IPS-NIHi7 (cell line): ENCODE measurements around the gene TAF1C.

ENCODE experiments used
- DNase-seq: peaks from one replicate; pipeline ENCODE4 v3.0.0; 2012; ENCODE audit warnings: mixed read lengths; ENCODE audit errors: extremely low spot score

The TAF1C gene

DNA sequence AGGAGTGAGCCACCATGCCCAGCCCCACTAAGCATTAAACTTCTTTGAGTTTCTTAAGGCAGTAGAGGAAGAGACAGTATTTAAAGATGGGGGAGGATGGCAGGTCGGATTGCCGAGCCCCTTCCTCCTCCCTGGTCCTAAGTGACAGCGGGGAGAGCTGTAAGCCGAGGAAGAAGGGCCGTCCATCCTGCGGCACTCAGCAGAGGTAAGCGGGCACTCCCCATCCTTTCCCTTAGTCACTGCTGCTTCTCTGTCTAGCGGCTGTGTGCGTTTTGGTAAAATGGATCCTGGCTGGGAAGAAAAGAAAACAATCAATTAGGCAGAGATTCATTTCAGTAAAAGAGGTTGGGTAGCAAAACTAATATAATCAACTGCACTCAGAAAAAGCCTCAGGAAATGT, 27.9 kb downstream of the TAF1C start:
- no peak for DNase-seq

DNA sequence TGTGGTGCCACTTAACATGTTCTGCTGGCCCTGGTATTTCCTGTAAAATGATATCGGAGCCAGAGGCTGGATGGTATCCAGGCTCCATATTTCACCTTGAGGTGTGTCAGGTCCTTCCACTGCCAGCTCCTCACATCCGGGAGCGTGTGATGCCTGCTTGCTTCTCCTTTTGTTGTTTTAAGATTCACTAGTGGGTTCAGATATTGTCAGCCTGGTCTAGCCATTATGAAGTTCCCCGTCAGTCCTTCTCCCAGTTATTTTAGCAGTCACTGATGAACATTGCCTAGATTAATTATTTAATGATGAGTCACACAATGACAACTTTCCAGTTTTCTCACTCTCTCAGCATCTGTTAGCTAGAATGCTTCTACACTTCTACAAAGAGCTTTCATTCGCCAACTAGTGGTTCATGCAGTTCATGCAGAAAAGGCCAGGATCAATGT, 30.5 kb downstream of the TAF1C start:
- DNase-seq, result no peak

DNA sequence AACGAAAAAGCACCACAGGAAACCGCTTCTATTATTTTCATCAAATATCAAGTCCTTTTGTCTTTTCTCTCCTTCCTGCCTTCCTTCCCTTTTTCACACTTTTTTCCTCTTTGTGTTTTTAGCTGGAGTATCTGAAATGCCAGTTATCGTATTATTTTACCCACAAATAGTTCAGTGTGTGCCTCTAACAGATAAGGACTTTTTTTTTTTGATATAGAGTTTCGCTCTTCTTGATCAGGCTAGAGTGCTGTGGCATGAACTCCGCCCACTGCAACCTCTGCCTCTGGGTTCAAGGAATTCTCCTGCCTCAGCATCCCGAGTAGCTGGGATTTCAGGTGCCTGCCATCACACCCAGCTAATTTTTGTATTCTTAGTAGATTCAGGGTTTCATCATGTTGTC, 31.1 kb downstream of the TAF1C start:
- DNase-seq, result no peak

DNA sequence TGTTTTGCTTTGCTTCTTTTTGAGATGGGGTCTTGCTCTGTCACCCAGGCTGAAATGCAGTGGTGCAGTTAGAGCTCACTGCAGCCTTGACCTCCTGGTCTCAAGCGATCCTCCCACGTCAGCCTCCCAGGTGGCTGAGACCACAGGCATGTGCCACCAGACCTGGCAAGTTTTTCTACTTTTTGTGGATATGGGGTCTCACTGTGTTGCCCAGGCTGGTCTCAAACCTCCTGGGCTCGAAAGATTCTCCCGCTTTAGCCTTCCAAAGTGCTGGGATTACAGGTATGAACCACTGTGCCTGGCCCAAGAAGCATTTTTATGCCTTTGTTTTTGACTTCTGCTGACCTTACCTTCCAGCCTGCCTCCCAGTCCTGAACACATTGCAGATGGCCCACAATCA, 31.6 kb downstream of the TAF1C start:
- no peak for DNase-seq

DNA sequence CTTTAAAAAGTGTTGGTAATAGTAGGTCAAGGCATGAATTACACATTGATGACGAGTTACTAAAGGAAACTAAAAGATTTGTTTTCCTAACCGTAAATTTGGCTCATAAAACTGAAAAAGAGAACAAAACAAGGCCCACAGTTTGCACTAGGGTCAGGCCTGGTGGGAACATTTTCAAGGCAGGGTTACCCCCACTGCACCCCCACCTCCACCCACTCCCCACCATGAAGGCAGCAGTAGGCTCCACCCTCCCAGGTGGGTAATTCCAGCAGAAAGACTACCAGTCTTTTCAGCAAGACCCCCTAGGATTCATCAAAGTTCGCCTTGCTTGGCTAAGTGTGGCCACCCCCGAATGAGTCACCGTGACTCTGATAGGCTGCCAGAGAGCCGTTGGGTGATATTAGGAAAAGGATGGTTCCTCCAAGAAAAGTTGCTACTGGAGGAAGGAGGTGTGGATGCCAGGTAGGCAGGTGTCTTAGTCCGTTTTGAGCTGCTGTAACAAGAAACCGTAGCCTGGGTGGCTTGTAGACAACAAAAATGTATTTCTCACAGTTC, 33.1 kb downstream of the TAF1C start:
- DNase-seq, result no peak

DNA sequence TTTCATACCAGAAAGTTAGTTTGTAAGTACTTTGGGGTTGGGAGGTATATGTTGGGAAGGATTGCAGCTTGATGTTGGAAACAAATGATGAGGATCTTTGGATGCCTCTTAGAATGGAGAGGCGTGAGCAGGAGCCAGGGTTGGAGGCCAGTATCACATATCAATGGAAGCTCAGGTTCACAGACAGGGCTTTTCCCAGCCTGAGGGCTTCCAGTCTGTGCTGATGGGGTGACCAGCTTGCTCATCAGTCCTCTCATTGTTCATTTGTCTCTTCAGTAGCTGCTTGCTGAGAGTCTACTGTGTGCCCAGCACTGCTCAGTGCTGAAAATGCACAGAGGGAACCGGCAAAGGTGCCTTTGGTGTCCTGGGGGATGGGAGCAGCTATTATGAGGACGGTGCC, 35.9 kb downstream of the TAF1C start:
- no peak for DNase-seq

DNA sequence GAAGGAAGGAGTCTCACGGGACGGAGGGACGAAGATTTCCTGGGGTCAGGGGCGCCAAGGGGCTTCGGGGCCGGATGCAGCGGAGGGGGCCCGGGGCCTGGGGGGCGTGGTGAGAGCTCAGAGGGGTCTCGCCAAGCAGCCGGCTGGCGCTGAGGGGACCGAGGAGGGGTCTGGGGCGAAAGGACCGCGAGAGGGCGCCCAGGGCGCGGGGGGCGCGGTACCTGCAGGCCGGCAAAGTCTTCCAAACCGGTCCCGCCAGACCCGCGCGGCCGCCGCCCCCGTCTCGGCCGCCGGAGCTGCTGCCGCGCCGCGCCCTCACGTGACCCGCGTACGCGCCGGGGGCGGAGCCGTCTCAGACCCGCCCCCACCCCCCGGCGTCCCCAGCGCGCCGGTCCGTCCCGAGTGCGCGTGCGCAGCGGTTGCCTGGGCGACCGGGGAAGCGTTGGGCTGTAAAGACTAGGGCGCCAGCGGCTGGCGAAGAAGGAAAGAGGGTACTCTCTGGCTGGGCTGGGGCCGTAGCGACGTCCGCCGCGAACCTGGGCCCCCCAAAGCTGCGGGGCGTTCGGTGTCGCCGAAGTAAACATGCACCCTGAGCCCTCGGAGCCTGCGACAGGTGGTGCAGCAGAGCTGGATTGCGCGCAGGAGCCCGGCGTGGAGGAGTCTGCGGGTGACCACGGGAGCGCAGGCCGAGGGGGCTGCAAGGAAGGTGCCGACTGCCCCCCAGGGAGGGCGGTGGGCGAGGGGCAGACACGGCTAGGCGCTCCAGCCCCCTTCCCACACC, 41.8 kb downstream of the TAF1C start, which contains the start of the genes DNAAF1 and HSDL1:
TSS of gene DNAAF1 (plus strand) at position 450 of the 781 bp plus-strand sequence. CDS start at position 583, 133 bp downstream.
TSS of gene HSDL1 (minus strand) at position 319 of the 781 bp plus-strand sequence. CDS start 13,856 bp downstream, outside the sequence.
- DNase-seq, result peak; percentile 96

DNA sequence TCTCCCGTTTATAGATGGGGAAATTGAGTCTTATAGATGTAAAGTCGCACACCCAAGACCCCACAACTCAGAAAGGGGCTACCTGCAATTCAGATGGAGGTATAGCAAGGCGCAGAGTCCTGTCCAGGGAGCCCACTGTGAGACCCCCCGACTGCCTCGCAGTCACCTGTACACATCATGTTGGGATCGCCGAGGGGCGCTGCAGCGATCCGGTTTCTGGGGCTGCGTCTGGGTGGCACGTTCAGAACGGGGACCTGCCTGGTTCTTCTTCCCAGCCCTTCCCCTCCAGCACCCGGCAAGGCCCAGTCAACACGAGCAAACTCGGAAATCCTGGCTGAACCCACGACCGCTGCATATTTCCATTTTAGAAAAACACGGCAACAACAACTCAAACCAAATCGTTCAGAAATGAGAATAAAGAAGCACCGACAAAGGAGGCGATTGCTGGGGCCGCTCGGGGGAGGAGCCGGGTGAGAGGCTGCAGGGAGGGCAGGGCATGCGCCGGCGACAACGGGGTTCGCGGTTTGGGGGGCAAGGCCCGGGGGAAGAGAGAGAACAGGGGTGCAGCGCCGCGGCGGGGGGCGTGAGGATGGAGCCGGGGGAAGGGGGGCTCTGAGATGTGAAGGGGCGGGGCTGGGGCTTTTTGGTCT, 42.5 kb downstream of the TAF1C start:
- DNase-seq, result peak; percentile 19

DNA sequence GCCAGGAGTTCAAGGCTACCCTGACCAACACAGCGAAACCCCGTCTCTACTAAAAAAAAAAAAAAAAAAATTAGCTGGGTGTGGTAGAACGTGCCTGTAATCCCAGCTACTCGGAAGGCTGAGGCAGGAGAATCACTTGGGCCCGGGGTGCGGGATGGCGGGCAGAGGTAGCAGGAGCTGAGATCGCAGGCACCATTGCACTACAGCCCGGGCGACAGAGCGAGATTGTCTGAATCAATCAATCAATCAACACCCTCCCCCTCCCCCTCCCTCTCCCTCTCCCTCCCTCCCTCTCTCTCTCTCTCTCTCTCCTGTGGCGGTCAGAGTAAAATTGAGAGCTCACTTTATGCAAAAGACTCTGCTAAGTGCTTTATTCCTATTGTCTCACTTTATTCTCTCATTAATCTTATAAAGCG, 43.1 kb downstream of the TAF1C start:
- no peak for DNase-seq

DNA sequence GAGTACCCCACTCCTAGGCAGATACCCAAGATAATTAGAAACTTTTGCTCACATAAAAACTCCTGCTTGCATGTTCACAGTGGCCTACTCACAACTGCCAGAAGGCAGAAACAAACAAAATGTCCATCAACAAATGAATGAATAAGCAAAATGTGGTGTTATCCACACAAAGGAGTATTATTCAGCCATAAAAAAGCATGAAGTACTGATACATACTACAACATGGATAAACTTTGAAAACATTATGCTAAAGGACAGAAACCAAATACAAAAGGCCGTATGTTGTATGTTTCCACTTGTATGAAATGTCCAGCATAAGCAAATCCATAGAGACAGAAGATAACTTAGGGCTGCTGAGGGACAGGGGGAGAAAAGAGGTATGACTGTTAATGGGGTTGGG, 43.8 kb downstream of the TAF1C start:
- no peak for DNase-seq

DNA sequence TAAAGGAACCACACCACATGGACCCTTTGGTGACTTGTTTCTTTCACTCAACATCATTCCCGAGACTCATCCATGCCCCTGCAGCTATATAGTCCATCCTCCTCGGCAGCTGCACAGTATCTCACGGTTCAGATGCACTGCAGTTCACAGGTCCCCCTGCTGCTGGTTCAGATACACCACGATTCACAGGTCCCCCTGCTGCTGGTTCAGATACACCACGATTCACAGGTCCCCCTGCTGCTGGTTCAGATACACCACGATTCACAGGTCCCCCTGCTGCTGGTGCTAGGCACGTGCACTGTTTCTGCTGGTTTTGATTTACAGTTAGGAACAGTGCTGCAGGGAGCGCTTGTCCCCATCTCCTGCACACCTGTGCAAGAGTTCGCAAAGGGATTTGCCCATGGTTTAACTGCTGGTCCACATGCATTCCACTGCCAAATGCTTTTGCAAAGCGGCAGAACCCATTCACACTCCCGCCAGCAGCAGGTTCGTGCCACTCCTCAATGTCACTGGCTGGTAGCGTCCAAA, 45.6 kb downstream of the TAF1C start:
- DNase-seq, result no peak

DNA sequence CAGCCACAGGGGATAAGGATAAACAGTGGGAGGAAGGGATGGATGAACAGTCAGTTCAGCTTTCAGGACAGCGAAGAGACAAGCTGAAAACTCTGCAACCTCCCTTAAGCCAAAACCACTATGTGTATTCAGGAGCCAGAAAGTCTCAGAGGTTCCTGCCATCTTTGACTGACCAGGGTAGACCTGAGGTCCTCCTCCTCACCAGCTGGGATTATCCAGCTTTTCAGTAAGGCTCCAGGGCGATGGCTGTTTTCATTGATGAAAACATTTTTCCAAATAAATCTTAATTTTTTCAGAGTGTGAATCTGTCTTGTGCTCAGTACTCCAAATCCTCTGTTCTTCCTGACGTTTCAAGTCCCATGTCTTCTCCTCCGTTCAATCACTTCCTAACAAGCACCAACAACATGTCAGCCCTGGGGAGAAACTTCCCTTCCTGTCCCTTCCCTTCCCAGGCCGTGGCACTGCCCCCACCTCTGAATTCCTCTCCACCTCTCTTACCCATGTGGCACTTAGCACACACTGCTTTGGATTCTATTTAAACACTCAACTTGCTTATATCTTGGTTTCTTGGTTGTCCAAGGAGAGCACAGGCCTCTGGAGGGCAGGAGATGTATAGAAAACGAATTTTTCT, 47.1 kb downstream of the TAF1C start:
- DNase-seq, result no peak

DNA sequence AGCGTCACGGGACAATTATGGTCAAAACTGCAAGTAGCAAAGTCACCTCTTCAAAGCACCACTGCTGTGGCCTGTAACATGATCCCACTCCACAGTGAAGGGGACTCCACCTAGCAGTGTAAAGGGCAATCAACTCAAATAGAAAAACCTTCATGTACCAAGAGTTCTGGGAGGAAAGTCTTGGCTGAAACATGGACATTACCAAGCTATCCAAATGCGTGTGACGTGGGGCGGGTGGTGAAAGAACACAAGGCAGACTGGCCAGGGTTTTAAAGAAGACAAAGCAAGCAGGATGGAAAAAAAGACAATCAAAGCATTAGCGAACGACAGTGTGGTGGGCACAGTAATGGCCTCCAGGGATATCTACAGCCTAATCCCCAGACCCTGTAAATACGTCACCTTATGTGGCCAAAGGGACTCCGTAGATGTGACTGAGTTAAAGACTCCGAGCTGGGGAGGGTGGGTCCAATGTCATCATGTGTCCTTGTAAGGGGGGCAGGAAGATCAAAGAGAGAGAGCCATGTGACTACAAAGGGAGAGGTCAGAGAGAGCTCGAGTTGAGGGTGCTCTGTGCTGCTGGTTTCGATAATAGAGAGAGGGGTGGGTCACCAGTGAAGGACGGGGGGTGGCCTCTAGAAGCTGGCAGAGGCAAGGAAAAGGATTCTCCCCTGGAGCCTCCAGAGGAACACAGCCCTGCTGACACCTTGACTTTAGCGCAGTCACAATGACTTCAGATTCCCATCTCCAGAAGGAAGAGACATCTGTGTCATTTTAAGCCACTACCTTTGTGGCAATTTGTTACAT, 47.8 kb downstream of the TAF1C start:
- peak; percentile 48 for DNase-seq

DNA sequence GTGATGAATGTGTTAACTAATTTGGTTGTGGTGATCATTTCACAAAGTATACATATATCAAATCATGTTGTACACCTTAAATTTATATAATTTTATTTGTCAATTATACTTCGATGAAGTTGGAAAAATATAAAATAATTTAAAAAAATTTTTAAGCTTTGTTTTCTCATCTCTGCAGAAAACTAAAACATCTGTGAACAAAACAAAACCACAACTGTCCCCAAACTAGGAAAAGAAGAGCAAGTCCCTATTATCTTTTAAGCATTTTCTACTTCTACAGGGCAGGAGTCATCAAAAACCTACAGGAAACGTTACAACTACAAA, 48.4 kb downstream of the TAF1C start:
- no peak for DNase-seq

DNA sequence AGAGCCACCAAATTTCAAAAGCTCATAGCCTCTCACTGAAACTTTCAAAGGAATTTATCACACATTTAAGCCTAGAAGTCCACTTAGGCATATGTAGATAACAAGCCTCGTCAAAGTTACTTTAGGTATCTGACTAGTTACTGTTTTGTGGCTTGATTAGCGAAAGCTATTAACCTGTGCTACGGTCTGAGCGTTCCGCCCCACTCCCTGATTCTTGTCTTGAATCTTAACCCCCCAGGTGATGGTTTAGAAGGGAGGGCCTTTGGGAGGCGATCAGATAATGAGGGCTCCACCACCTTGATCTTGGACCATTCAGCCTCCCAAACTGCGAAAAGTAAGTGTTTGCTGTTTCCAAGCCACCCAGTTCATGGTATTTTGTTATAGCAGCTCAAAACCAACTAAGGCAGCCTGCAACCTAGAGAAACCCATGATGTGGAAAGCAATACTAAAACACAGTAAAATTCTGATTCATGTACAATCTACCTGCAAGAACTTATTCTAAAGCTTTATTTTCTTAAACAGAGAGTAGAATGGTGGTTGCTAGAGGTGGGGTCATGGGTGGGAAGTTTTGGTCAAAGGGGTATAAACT, 49.0 kb downstream of the TAF1C start:
- no peak for DNase-seq

DNA sequence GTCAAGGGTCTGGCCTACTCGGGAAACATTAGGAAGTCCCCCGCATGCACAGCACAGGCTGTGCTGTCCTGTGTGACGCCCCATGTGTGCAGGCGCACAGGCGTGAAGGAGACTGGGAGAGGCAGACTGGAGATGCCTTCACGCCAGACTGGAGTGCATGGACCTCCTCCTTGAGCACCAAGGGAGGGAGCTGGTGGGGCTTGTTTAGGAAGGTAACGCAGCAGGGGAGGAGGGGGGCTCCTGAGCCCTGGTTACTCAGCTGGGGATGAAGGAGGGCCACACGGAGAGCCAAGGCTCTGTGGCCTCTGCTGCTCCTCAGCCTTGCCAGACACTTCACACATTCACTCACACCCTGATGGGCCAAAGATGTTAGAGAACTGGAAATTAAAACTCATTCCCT, 49.6 kb downstream of the TAF1C start:
- DNase-seq, result no peak

DNA sequence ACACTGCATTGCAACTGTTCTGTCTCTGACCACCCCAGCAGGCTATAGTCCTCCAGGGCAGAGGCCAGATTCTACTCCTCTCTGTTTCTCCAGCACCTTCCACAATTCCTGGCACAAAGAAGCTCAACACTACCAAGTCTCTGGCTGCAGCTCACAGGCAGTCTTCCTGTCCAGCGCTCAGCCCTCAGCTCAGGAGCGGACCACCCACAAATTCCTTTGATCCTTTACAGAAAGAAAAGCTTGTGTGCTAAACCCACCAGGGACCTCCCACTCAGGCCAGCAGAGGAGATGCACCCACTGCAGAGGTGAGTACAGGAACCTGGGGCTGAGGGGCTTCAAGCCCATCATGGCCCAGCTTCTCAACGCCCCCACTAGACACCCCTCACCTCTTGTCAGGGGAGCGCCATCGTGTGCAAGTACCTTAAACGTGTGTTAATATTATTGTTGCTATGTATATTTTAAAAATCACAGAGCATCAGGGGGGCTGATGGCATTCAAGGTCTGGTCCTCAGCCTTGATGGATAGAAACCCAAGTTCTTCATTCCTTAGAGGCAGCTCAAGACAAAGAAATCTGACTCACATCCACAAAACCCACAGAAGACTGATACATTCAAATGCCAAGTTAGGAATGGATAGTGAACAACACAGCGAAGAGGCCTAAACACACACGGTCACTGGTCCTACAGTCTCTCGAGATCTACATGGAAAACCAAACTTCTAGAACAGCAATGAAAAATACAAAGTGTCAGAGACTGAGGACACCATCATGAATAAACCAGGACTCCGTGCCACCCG, 50.3 kb downstream of the TAF1C start:
- DNase-seq, result no peak

DNA sequence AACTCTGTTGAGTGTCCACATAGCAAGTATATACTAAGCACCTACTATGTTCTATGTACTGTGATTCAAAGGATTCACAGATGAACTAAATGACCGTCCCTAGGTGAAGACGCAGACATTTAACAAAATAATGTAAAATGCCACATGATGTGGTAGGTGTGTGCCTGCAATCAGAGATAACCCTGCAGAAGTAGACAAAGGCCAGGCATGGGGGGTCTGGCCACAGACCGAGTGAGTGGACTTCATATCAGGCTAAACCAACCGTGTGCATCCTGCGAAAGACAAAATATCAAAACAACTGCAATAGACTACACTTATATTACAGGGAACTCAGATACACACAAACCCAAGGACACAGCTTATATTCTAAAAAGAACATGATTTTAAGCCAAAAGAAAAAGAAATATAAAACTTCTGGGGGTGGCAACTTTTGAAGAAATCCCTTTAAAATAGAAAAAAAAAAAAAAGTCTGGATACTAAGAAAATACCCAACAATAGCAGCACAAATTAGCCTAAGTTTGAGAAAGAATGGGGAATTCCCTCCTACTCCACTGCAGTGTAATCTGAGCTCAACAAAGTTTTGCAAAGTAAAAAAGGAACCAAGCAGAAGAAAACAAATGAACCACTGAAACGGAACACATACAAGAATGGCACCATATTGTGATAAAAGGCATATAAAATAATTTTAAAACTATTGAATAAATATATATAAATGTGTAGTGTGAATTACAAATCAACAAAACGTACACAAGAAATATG, 54.2 kb downstream of the TAF1C start:
- no peak for DNase-seq

DNA sequence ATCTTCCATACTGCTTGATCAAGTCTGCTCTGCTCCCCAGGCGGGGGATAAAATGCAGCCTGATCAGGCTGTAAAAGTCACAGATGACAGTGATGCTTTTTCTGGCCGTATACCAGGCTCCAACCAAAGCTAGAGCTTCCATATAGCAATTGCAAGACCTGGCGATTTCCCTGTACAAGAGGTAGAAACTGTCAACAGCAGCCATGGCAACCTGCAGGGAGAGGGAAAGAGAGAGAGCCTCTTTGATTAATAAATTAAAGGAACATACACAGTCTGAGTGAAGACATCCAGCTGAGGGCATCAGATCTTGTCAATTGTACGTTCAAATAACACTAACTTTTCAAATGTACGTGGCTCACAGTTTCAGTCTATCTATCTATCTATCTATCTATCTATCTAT, 55.7 kb downstream of the TAF1C start:
- DNase-seq, result no peak
